PC-9 (cell line): ENCODE data around the gene DNAJC2. TPM values are rescaled to one million over a fixed set of nuclear protein-coding genes. Genes with fewer than 3 reads are reported as not detected.
A peak's percentile ranks its signal among the peaks of the same experiment; 100 is the strongest.

Source experiments
- BruUV-seq: library from RNA; stranded (reverse); fragments of 400-500 nt; replicated peaks from 2 replicates; lab custom pipeline; 2021; lab: Mats Ljungman, UMichigan
- CTCF ChIA-PET: fragments of 300-600 bp; sonication (Branson Sonifier 250); formaldehyde crosslinking; loops from one replicate; lab custom pipeline; 2022; ENCODE audit warnings: antibody characterized with exemption; lab: Charles Lee
- POLR2A ChIA-PET: fragments of 300-600 bp; sonication (Branson Sonifier 250); formaldehyde crosslinking; loops from one replicate; lab custom pipeline; 2022; ENCODE audit warnings: antibody characterized with exemption; ENCODE audit not compliant: unreplicated experiment; lab: Charles Lee
- DNase-seq, 2 experiments: peaks; one replicate each; pipeline versions ENCODE4 v3.0.0 to v3.0.0-alpha.2; 2015 to 2022; ENCODE audit warnings: mixed read lengths in 1 of 2
- H2AFZ ChIP-seq: fragments of 200-600 bp; sonication (generic); 2 replicates; pipeline ENCODE4 v1.8.1; 2017; ENCODE audit warnings: antibody characterized with exemption
- H3F3A ChIP-seq: fragments of 200-600 bp; sonication (generic); 2 replicates; pipeline ENCODE4 v1.8.1; 2017; ENCODE audit warnings: antibody characterized with exemption, mild to moderate bottlenecking, low read depth; ENCODE audit not compliant: insufficient read depth
- H3K27ac ChIP-seq: fragments of 200-600 bp; sonication (generic); 2 replicates; pipeline ENCODE4 v1.6.1; 2016; ENCODE audit warnings: mixed run types
- H3K27me3 ChIP-seq: fragments of 200-600 bp; sonication (generic); 2 replicates; pipeline ENCODE4 v1.6.1; 2016; ENCODE audit warnings: low read depth, mixed run types; ENCODE audit not compliant: insufficient read depth
- H3K36me3 ChIP-seq: fragments of 200-600 bp; sonication (generic); 2 replicates; pipeline ENCODE4 v1.6.1; 2016; ENCODE audit warnings: low read depth, mixed run types
- H3K4me1 ChIP-seq: fragments of 200-600 bp; sonication (generic); replicated peaks from 2 replicates; pipeline ENCODE4 v1.6.1; 2016; ENCODE audit warnings: mixed run types; ENCODE audit not compliant: insufficient read depth
- H3K4me2 ChIP-seq: fragments of 200-600 bp; sonication (generic); 2 replicates; pipeline ENCODE4 v1.6.1; 2017; ENCODE audit warnings: mixed run types
- H3K4me3 ChIP-seq: fragments of 200-600 bp; sonication (generic); 2 replicates; pipeline ENCODE4 v1.6.1; 2016; ENCODE audit warnings: mixed run types
- H3K79me2 ChIP-seq: fragments of 200-600 bp; sonication (generic); 2 replicates; pipeline ENCODE4 v1.6.1; 2017; ENCODE audit warnings: low read depth, mixed run types
- H3K9me2 ChIP-seq: fragments of 200-600 bp; sonication (generic); 2 replicates; pipeline ENCODE4 v1.8.1; 2017; ENCODE audit warnings: mild to moderate bottlenecking; ENCODE audit not compliant: insufficient read depth
- H3K9me3 ChIP-seq: fragments of 200-600 bp; sonication (generic); 2 replicates; pipeline ENCODE4 v1.8.1; 2016; ENCODE audit warnings: low read depth; ENCODE audit not compliant: insufficient read depth
- H4K20me1 ChIP-seq: fragments of 200-600 bp; sonication (generic); 2 replicates; pipeline ENCODE4 v1.8.1; 2017; ENCODE audit not compliant: insufficient read depth
- CTCF ChIP-seq: fragments of 200-600 bp; sonication (generic); conservative IDR thresholded peaks from 2 replicates; pipeline ENCODE4 v1.6.1; 2017; ENCODE audit warnings: mixed run types, antibody characterized with exemption, mild to moderate bottlenecking, moderate library complexity
- EZH2 ChIP-seq: fragments of 200-600 bp; sonication (generic); IDR thresholded peaks from 2 replicates; pipeline ENCODE4 v1.8.0; 2017; ENCODE audit warnings: antibody characterized with exemption, low read depth
- intact Hi-C: fragments of 100-400 bp; cut with micrococcal nuclease; formaldehyde crosslinking; loops from one replicate; pipeline ENCODE4 v1.10.0; 2022; ENCODE audit not compliant: unreplicated experiment
- total RNA-seq: library from RNA; stranded (reverse); gene quantifications from 2 replicates; pipeline ENCODE4 v1.2.3, GENCODE V29; 2021

Gene DNAJC2
- total RNA-seq, 1 experiment from 2014 or later: 37.8 TPM

DNA sequence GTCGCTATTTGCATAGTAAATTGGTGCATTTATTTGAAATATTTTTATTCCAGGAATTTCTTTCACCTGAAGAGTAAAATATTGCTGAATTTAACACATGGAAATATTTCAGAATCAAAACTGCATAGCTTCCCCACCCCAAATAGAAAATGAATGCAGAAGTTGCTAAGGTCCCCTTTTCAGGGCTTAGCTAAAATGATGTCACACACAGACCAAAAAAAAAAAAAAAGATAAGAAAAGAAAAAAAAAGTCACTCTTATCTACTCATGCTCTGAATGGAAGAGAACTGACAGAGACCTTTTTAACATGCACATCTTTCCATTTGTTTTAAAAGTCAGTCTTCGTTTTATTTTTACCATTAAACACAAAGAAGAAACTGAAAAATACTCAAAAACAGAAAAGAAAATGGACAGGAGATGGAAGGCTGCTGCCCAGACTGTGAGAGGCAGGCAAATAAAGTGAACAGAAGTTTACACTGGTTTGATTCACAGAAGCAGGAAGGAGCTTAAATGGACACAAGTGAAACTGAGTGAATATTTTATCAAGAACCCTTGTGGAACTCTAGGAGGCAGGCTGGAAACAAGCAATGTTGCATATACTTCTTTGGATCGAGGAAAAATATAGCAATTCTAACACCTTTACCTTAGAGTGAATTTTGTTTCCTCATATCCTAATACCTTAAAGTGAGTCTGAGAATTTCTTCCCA lies 34.9 kb upstream of the DNAJC2 start:
- Histone ChIP-seq H3K27me3 (no peaks in the 10 kb centered on the region), H4K20me1 (no peaks in the 10 kb centered on the region), H3K9me3 (no peaks in the 10 kb centered on the region; the same call in 1 of the 2 replicates), H3K4me1 (no peaks in the 10 kb centered on the region), H3K4me2 (no peak overlapping the region), H3F3A (peaks cover 9% of the 10 kb centered on the region; the same call in 1 of the 2 replicates), H3K9me2 (no peaks in the 10 kb centered on the region), H3K4me3 (no peak overlapping the region), H3K36me3 (no peaks in the 10 kb centered on the region), H3K27ac (no peak overlapping the region), H2AFZ (peak overlapping the region; percentile 18; the same call in 1 of the 2 replicates), H3K79me2 (no peaks in the 10 kb centered on the region)
- BruUV-seq: no TSS peak
- ChIA-PET CTCF (no interaction called here), POLR2A (no interaction called here)
- intact Hi-C loops: no loop called here
- no peak for DNase-seq
- TF ChIP-seq EZH2: no peak
- no peak for TF ChIP-seq CTCF

DNA sequence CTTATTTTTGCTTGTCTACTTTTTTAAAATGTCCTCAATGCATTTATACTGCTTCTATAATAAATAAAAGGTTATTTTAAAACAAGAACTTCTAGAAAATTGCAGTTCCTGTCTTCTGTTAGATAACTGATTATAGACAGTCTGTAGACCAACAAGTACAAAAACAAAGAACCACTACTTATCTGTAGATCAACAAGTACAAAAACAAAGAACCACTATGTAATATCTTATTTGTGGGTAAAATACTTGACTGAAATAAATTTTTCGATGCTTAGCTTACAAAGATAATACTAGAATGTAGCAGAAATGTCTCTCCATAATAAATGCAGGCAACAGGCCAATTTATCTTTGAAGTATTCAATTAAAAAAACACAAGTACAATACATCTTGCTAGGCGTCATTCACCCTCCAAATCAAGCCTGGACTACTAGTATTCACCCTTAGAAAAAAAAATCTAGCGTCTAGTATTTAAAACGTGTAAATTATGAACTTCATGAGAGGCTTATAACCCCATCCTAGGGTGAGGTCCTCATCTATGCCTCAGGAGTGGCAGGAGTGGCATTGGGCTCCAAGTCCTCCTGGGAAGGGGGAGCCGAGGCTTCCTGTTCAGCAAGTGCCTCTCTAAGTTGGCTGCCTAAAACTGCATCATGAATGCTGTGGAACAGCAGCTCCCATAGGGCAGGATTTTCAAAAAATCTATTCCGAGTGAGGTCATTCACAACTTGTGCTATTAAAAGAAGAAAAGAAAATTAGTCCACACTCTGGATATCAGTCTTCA lies 29.5 kb upstream of the DNAJC2 start:
- no TSS peak for BruUV-seq
- no peaks in the 10 kb centered on the region for H3K9me2 ChIP-seq
- H3K27ac ChIP-seq: no peak overlapping the region
- no peaks in the 10 kb centered on the region for H3K27me3 ChIP-seq
- DNase-seq: no peak
- no peak overlapping the region for H3K4me2 ChIP-seq
- H3K9me3 ChIP-seq: no peaks in the 10 kb centered on the region
- H3F3A ChIP-seq: peaks cover 6% of the 10 kb centered on the region; the same call in 1 of the 2 replicates
- no peaks in the 10 kb centered on the region for H3K79me2 ChIP-seq
- H3K36me3 ChIP-seq: no peaks in the 10 kb centered on the region
- intact Hi-C loops: no loop called here
- H3K4me3 ChIP-seq: no peak overlapping the region
- CTCF ChIA-PET: no interaction called here
- H4K20me1 ChIP-seq: no peaks in the 10 kb centered on the region
- no peak overlapping the region for H2AFZ ChIP-seq
- no peaks in the 10 kb centered on the region for H3K4me1 ChIP-seq
- POLR2A ChIA-PET: no interaction called here
- TF ChIP-seq EZH2 (no peak), CTCF (no peak)

DNA sequence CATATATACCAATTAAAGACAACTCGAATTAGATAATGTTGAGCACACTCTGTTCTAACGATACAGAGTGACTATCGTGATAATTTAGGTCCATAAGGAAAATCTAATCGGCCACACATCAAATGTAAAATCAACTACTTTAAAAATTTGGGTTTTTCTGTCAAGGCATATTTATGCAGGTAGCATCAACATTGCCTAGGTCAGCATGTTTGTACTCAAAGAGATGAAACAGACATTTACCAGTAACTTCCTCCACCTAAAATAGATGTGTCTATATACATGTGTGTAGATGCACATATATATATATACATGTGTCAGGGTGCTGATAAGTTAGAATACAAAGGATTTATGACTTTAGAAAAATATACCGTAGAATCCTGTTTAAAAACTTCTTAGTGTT lies 24.9 kb upstream of the DNAJC2 start:
- CTCF ChIA-PET: no interaction called here
- no peaks in the 10 kb centered on the region for H4K20me1 ChIP-seq

More for the DNA sequence above, 24.9 kb upstream of the DNAJC2 start:
- BruUV-seq: no TSS peak
- no peak for DNase-seq
- no peak overlapping the region for H3K4me2 ChIP-seq
- H3K27ac ChIP-seq: no peak overlapping the region
- no peak overlapping the region for H3K4me3 ChIP-seq
- no peaks in the 10 kb centered on the region for H3K9me2 ChIP-seq
- no peaks in the 10 kb centered on the region for H3K9me3 ChIP-seq
- TF ChIP-seq EZH2 (no peak), CTCF (no peak)
- POLR2A ChIA-PET: no interaction called here
- H2AFZ ChIP-seq: no peak overlapping the region
- no peaks in the 10 kb centered on the region for H3K79me2 ChIP-seq
- H3F3A ChIP-seq: peaks cover 30% of the 10 kb centered on the region; the same call in 1 of the 2 replicates
- H3K36me3 ChIP-seq: peaks cover 30% of the 10 kb centered on the region; the same call in 1 of the 2 replicates
- no peaks in the 10 kb centered on the region for H3K4me1 ChIP-seq
- intact Hi-C loops: no loop called here
- H3K27me3 ChIP-seq: no peaks in the 10 kb centered on the region
